Measurements from ENCODE around the gene FBXO31.

DNA sequence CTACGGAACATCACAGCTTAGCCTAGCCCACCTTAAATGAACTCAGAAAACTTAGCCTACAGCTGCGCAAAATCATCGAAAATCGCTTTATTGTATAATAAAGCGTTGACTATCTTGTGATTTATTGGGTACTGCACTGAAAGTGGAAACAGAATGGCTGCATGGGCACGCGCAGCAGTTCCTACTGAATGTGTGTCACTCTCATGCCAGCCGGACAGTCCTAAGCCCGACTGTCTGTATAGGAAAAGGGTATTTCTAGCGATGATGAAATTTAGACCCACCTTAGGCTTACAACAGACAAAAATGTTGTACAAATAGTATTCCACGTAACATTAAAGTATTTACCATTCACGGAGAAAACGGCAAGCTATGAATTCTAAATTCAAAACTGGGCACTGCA is 9.3 kb downstream of the FBXO31 start:
- TF ChIP-seq EZH2phosphoT487 (IDR thresholded peaks at IDR 0.05; ENCODE audit: insufficient read depth, low read depth) (no peak), EZH2 (IDR thresholded peaks at IDR 0.05; ENCODE audit: insufficient read depth, poor library complexity, severe bottlenecking) (no peak)
